ENCODE data around the gene WEE2. TPM values are rescaled to one million over a fixed set of nuclear protein-coding genes. Genes with fewer than 3 reads are reported as not detected.

The WEE2 gene
- total RNA-seq, 4 donors from 2014 or later = 0.79 TPM; not detected in 3

- no peak overlapping the region for H3K27ac ChIP-seq
- DNase-seq = no peak
- 85 to 88% methylated on average over 3 of the region's 3 CpGs for WGBS, 2 donors
- H3K4me3 ChIP-seq (replicated peaks in 1 of 3) = no peak overlapping the region
- H3K4me1 ChIP-seq = peaks cover 5 to 16% of the 10 kb centered on the region in 2 donors
- intact Hi-C loops (cut with DNase I) = no loop called here
- TF ChIP-seq CTCF (IDR thresholded peaks at IDR 0.05) = no peak
- no peak for TF ChIP-seq POLR2A (IDR thresholded peaks at IDR 0.05)
- peaks cover 0 to under 1% of the 10 kb centered on the region in 2 donors for H3K36me3 ChIP-seq
- no peaks in the 10 kb centered on the region for H3K27me3 ChIP-seq
- H3K9me3 ChIP-seq = no peaks in the 10 kb centered on the region
Observed at GRCh38 chr7:141676618-141677017, 31.5 kb upstream of the WEE2 start.

- no peaks in the 10 kb centered on the region for H3K27me3 ChIP-seq
- H3K9me3 ChIP-seq = no peaks in the 10 kb centered on the region
- no peak overlapping the region for H3K4me3 ChIP-seq (replicated peaks in 1 of 3)
- TF ChIP-seq CTCF (IDR thresholded peaks at IDR 0.05) (no peak), POLR2A (IDR thresholded peaks at IDR 0.05) (no peak)
- peaks cover 3 to 12% of the 10 kb centered on the region in 2 donors for H3K4me1 ChIP-seq
- no peak for DNase-seq
- no peak overlapping the region for H3K27ac ChIP-seq
- intact Hi-C loops (cut with DNase I) = no loop called here
- peaks cover 0 to 10% of the 10 kb centered on the region in 2 donors for H3K36me3 ChIP-seq
Observed at GRCh38 chr7:141679014-141679413, 29.1 kb upstream of the WEE2 start.

- Histone ChIP-seq H3K36me3 (peaks cover 0 to 19% of the 10 kb centered on the region in 2 donors), H3K27me3 (no peaks in the 10 kb centered on the region), H3K4me3 (replicated peaks in 1 of 3) (no peak overlapping the region), H3K27ac (no peak overlapping the region), H3K9me3 (no peaks in the 10 kb centered on the region), H3K4me1 (peaks cover 0 to 4% of the 10 kb centered on the region in 2 donors)
- DNase-seq = no peak
- TF ChIP-seq CTCF (IDR thresholded peaks at IDR 0.05) (no peak), POLR2A (IDR thresholded peaks at IDR 0.05) (no peak)
- WGBS, 2 donors = 87 to 88% methylated on average over 27 of the region's 27 CpGs
- intact Hi-C loops (cut with DNase I) = no loop called here
Observed at GRCh38 chr7:141685285-141686023, 22.7 kb upstream of the WEE2 start.

- no peak overlapping the region for H3K4me3 ChIP-seq (replicated peaks in 1 of 3)
Observed at GRCh38 chr7:141686074-141686473, 22.1 kb upstream of the WEE2 start.

More at GRCh38 chr7:141686074-141686473, 22.1 kb upstream of the WEE2 start:
- DNase-seq = no peak
- H3K27ac ChIP-seq = no peak overlapping the region
- H3K9me3 ChIP-seq = no peaks in the 10 kb centered on the region
- WGBS, 2 donors = 88 to 90% methylated on average over 3 of the region's 3 CpGs
- intact Hi-C loops (cut with DNase I) = no loop called here
- peaks cover 0 to 19% of the 10 kb centered on the region in 2 donors for H3K36me3 ChIP-seq
- H3K4me1 ChIP-seq = peaks cover 0 to 4% of the 10 kb centered on the region in 2 donors
- H3K27me3 ChIP-seq = no peaks in the 10 kb centered on the region
- no peak for TF ChIP-seq CTCF (IDR thresholded peaks at IDR 0.05)
- no peak for TF ChIP-seq POLR2A (IDR thresholded peaks at IDR 0.05)
